ENCODE measurements around the gene POR.

DNA sequence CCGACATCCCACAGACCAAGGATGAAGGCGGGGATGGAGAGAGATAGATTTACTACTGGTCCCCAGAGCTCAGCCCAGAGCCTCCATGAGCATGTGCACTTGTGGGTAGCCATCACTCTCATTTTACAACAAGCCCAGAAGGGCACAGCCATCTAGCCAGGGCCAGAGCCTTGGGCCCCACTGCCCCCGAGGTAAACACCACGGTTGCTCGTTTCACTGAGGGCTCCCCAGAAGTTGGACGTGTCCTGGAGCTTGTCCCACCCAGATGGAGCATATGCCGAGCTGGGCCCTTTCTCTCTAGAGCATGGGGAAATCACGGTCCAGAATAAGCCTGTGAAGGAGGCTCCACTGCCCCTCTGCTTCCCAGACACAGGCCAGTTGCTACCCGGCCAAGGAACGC, 88.4 kb downstream of the POR start:
- TF ChIP-seq, protein P1, sequence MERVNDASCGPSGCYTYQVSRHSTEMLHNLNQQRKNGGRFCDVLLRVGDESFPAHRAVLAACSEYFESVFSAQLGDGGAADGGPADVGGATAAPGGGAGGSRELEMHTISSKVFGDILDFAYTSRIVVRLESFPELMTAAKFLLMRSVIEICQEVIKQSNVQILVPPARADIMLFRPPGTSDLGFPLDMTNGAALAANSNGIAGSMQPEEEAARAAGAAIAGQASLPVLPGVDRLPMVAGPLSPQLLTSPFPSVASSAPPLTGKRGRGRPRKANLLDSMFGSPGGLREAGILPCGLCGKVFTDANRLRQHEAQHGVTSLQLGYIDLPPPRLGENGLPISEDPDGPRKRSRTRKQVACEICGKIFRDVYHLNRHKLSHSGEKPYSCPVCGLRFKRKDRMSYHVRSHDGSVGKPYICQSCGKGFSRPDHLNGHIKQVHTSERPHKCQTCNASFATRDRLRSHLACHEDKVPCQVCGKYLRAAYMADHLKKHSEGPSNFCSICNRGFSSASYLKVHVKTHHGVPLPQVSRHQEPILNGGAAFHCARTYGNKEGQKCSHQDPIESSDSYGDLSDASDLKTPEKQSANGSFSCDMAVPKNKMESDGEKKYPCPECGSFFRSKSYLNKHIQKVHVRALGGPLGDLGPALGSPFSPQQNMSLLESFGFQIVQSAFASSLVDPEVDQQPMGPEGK (CRISPR knock-in tag; IDR thresholded peaks at IDR 0.05; ENCODE audit: borderline replicate concordance) = no peak
- TF ChIP-seq ZFP30 (CRISPR knock-in tag; IDR thresholded peaks at IDR 0.05) = no peak
- no peak for TF ChIP-seq ZFP3 (CRISPR knock-in tag; IDR thresholded peaks at IDR 0.05)
- no peak for TF ChIP-seq ESRRG (CRISPR knock-in tag; IDR thresholded peaks at IDR 0.05)
- TF ChIP-seq BACH2 (CRISPR knock-in tag; IDR thresholded peaks at IDR 0.05; ENCODE audit: borderline replicate concordance) = no peak
- TF ChIP-seq, protein P2, sequence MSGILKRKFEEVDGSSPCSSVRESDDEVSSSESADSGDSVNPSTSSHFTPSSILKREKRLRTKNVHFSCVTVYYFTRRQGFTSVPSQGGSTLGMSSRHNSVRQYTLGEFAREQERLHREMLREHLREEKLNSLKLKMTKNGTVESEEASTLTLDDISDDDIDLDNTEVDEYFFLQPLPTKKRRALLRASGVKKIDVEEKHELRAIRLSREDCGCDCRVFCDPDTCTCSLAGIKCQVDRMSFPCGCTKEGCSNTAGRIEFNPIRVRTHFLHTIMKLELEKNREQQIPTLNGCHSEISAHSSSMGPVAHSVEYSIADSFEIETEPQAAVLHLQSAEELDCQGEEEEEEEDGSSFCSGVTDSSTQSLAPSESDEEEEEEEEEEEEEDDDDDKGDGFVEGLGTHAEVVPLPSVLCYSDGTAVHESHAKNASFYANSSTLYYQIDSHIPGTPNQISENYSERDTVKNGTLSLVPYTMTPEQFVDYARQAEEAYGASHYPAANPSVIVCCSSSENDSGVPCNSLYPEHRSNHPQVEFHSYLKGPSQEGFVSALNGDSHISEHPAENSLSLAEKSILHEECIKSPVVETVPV (CRISPR knock-in tag; IDR thresholded peaks at IDR 0.05) = no peak
